ENCODE results near the gene EIF4EBP3. TPM values are rescaled to one million over a fixed set of nuclear protein-coding genes. Genes with fewer than 3 reads are reported as not detected.
A peak's percentile ranks its signal among the peaks of the same experiment; 100 is the strongest.

EIF4EBP3 gene
- total and polyA plus RNA-seq, 9 of the 15 experiments (the other 6 are each of a cell fraction or from before 2014, with no cell fraction given): 1.3 to 7.5 (median 3.8) TPM

DNA sequence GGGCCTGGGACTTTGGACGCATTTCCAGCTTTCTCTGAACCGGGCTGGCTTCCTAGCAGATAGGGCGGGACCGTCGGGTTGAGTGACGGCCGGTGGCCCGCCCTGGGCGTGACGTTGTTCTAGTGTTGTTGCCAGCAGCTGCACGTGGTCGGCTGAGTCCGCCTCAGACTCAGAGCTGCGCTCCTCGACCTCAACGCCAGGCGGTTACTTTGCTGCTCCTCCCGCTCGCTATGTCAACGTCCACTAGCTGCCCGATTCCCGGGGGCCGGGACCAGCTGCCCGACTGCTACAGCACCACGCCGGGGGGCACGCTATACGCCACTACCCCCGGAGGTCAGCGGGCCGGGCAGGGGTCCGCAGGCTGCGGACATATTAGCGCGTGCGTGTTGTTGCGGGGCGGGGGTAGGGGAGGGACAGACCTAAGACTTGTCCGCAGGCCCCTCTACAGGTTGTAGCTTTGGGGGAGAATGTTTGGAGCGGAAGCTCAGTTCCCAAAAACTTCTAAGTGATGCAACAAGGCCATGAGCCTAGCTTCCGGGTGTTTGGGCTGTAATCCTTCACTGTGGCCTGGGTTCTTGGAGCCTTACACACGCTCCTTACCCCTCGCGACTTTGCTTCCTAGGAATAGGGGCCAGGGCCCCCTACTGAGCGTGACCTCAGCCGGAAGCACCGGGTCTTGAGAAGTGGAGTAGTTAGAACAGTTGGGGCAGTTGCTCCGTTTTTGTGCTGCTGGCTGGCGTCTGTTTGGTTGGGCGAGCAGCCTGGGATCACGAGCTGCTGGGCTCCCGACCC lies at the start of gene EIF4EBP3 (continued):
- TF ChIP-seq, protein P1, sequence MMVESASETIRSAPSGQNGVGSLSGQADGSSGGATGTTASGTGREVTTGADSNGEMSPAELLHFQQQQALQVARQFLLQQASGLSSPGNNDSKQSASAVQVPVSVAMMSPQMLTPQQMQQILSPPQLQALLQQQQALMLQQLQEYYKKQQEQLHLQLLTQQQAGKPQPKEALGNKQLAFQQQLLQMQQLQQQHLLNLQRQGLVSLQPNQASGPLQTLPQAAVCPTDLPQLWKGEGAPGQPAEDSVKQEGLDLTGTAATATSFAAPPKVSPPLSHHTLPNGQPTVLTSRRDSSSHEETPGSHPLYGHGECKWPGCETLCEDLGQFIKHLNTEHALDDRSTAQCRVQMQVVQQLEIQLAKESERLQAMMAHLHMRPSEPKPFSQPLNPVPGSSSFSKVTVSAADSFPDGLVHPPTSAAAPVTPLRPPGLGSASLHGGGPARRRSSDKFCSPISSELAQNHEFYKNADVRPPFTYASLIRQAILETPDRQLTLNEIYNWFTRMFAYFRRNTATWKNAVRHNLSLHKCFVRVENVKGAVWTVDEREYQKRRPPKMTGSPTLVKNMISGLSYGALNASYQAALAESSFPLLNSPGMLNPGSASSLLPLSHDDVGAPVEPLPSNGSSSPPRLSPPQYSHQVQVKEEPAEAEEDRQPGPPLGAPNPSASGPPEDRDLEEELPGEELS (CRISPR knock-in tag; IDR thresholded peaks at IDR 0.05; ENCODE audit: borderline replicate concordance): peak; percentile 84
- no peak for TF ChIP-seq KHSRP (IDR thresholded peaks at IDR 0.05)
- TF ChIP-seq, protein P2, sequence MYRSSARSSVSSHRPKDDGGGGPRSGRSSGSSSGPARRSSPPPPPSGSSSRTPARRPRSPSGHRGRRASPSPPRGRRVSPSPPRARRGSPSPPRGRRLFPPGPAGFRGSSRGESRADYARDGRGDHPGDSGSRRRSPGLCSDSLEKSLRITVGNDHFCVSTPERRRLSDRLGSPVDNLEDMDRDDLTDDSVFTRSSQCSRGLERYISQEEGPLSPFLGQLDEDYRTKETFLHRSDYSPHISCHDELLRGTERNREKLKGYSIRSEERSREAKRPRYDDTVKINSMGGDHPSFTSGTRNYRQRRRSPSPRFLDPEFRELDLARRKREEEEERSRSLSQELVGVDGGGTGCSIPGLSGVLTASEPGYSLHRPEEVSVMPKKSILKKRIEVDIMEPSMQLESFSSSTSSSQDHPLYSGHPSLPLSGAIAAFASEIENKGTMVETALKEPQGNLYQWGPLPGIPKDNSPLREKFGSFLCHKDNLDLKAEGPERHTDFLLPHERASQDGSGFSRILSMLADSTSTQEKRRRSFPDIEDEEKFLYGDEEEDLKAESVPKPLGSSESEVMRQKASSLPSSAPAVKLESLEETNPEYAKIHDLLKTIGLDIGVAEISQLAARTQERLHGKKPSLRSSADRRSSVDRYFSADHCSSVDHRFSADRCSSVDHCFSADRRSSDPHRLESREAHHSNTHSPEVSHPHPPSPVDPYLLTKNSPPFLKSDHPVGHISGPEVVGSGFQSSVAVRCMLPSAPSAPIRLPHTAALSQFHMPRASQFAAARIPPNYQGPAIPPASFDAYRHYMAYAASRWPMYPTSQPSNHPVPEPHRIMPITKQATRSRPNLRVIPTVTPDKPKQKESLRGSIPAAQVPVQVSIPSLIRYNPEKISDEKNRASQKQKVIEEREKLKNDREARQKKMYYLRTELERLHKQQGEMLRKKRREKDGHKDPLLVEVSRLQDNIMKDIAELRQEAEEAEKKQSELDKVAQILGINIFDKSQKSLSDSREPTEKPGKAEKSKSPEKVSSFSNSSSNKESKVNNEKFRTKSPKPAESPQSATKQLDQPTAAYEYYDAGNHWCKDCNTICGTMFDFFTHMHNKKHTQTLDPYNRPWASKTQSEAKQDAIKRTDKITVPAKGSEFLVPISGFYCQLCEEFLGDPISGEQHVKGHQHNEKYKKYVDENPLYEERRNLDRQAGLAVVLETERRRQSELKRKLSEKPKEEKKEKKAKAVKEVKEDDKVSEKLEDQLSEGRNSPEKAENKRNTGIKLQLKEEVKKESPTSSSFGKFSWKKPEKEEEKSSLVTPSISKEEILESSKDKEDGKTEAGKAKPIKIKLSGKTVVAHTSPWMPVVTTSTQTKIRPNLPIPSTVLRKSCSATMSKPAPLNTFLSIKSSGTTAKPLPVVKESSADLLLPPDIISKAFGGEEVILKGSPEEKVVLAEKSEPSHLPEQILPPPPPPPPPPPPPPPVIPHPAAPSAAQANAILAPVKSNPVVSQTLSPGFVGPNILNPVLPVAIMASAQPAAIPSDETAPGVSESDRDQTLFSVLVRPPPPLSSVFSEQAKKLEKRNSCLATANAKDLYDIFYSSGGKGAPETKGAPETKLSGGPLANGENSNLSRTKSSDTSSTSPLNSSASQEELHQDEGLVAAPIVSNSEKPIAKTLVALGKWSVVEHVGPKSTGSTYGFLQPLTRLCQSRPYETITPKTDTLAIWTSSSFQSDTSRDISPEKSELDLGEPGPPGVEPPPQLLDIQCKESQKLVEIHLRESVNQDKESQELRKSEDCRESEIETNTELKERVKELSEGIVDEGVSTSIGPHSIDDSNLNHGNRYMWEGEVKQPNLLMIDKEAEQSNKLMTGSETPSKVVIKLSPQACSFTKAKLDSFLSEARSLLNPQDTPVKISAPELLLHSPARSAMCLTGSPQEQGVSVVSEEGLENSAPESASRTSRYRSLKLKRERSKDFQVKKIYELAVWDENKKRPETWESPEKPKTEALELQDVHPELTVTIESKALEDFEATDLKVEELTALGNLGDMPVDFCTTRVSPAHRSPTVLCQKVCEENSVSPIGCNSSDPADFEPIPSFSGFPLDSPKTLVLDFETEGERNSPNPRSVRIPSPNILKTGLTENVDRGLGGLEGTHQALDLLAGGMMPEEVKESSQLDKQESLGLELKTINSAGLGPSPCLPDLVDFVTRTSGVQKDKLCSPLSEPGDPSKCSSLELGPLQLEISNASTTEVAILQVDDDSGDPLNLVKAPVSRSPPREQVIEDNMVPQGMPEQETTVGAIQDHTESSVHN (IDR thresholded peaks at IDR 0.05; ENCODE audit: borderline replicate concordance in 1 of 2, low read depth in 1 of 2): no peak
- no peak for TF ChIP-seq NCOA6 (IDR thresholded peaks at IDR 0.05)
- 0 out of 2 replicates have a peak, but pooled peaks have one; percentile 9 for TF ChIP-seq CBFB (CRISPR knock-in tag; IDR thresholded peaks at IDR 0.05)
- peak; percentile 66; the same call in 1 of the 2 replicates for TF ChIP-seq POLR2AphosphoS2 (IDR thresholded peaks at IDR 0.05; ENCODE audit: low read length)
- TF ChIP-seq RNF2 (IDR thresholded peaks at IDR 0.05): no peak
- TF ChIP-seq STAT5B (CRISPR knock-in tag; IDR thresholded peaks at IDR 0.05): no peak
- TF ChIP-seq CTBP1 (IDR thresholded peaks at IDR 0.05; ENCODE audit: borderline replicate concordance): no peak
- no peak for TF ChIP-seq ZNF644 (tag; IDR thresholded peaks at IDR 0.05; ENCODE audit: low read depth)
- TF ChIP-seq PCBP1 (IDR thresholded peaks at IDR 0.05; ENCODE audit: low read depth, low read length, poor library complexity, severe bottlenecking): peak; percentile 91
- TF ChIP-seq KLF6 (CRISPR knock-in tag; IDR thresholded peaks at IDR 0.05; ENCODE audit: borderline replicate concordance): no peak
- TF ChIP-seq ZNF263 (CRISPR knock-in tag; IDR thresholded peaks at IDR 0.05; ENCODE audit: borderline replicate concordance): peak; percentile 66
- TF ChIP-seq, protein P3, sequence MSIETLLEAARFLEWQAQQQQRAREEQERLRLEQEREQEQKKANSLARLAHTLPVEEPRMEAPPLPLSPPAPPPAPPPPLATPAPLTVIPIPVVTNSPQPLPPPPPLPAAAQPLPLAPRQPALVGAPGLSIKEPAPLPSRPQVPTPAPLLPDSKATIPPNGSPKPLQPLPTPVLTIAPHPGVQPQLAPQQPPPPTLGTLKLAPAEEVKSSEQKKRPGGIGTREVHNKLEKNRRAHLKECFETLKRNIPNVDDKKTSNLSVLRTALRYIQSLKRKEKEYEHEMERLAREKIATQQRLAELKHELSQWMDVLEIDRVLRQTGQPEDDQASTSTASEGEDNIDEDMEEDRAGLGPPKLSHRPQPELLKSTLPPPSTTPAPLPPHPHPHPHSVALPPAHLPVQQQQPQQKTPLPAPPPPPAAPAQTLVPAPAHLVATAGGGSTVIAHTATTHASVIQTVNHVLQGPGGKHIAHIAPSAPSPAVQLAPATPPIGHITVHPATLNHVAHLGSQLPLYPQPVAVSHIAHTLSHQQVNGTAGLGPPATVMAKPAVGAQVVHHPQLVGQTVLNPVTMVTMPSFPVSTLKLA (conservative IDR thresholded peaks at IDR 0.05): peak; percentile 100
- no peak for TF ChIP-seq SIRT6 (IDR thresholded peaks at IDR 0.05; ENCODE audit: low read depth, low read length)
- TF ChIP-seq ZNF134 (CRISPR knock-in tag; conservative IDR thresholded peaks at IDR 0.05): no peak
